GM12801 (cell line): ENCODE results near the gene TCFL5.

Source experiments
- TF ChIP-seq, protein P1 (sequence below): IDR thresholded peaks from one replicate; pipeline ENCODE4 v1.5.1; 2011; ENCODE audit warnings: control low read depth; ENCODE audit not compliant: insufficient read length; ENCODE audit errors: extremely low read depth

The TCFL5 gene

DNA sequence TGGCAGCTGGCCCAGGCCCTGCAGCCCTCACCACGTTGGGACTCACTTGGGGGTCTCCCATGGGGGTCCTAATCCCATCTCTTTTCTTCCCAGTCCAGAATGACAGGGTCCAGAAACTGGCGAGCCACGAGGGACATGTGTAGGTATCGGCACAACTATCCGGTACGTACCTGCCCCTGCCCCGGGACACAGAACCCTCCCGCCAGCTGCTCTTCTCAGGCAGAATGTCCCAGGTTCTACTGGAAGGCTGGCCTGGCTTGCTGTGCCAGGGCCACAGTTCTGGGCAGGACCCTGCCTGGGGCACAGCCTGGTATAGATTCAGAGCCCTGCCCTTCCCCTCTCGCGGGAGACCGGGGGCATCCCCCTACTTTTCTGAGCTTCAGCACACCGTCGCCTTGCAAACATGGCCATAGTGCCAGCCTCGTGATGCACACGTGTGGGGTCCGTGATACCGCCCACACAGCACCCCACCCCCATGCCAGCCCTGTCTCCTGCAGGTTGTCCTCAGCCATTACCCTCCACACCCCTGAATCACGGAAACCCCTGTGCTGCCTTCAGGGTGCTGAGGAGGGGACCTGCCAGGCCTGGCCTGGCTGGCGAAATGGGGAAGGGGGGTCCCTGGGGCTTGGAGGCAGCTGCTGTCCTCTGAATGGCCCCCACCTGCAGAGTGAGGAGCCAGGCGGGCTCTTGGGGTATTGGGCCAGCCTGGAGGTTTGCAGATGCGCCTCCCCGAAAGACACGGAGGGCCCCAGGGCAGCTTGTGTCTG is 54.0 kb downstream of the TCFL5 start:
- TF ChIP-seq, protein P1, sequence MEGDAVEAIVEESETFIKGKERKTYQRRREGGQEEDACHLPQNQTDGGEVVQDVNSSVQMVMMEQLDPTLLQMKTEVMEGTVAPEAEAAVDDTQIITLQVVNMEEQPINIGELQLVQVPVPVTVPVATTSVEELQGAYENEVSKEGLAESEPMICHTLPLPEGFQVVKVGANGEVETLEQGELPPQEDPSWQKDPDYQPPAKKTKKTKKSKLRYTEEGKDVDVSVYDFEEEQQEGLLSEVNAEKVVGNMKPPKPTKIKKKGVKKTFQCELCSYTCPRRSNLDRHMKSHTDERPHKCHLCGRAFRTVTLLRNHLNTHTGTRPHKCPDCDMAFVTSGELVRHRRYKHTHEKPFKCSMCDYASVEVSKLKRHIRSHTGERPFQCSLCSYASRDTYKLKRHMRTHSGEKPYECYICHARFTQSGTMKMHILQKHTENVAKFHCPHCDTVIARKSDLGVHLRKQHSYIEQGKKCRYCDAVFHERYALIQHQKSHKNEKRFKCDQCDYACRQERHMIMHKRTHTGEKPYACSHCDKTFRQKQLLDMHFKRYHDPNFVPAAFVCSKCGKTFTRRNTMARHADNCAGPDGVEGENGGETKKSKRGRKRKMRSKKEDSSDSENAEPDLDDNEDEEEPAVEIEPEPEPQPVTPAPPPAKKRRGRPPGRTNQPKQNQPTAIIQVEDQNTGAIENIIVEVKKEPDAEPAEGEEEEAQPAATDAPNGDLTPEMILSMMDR, result no peak

DNA sequence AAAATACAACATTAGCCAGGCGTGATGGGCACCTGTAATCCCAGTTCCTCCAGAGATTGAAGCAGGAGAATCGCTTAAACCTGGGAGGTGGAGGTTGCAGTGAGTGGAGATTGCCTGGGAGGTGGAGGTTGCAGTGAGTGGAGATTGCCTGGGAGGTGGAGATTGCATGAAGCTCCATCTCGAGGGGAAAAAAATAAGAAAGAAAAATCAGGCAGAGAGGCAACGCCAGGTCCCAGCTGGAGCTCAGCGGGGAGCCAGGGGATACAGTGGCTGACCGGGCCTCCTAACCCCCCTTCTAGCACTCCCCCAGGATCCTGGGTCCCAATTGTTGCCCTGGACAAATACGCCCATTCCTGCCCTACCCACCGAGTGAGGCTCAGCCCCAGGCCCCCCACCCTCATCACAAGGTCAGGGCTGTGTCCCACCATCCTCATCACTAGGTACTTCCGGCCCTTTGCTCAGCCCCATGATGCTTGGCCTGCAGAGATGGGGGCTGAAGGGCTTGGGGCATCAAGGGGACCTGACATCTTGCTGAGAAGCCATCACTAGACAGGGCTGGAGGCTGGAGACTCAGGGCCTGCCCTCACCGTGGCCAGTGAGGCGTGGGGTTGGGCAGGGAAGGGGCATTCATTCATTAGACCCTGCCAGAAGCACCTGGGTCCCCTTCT is 55.1 kb downstream of the TCFL5 start:
- TF ChIP-seq, protein P1, result no peak

DNA sequence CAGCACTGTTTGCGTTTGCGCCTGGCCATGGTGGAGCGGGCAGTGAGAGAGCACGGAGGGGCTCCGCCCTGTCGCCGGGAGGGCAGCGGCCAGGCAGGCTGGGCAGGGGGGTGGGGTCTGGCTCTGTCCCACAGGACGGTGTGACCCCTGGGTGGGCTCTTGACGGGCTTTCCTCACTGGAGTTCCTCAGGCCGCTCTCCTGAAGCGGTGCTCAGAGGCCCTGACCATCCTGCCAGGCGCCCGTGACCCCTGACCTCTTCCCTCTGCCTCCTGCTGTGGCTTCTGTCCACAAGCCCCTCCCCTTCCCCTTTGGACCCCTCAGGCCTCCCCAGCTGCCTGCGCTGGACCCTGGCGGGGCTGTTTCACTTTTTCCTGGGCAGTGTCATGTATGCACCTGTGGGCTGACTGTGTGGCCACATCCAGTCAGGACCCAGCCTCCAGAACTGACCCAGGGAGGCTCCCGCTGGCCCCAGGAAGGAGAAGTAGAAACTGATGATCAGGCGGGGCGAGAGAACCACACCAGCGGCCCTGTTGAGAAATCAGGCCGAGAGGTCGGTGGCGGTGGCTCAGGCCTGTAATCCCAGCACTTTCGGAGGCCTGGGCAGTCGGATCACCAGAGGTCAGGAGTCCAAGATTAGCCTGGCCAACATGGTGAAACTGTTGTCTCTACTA is 55.8 kb downstream of the TCFL5 start:
- TF ChIP-seq, protein P1, result no peak

DNA sequence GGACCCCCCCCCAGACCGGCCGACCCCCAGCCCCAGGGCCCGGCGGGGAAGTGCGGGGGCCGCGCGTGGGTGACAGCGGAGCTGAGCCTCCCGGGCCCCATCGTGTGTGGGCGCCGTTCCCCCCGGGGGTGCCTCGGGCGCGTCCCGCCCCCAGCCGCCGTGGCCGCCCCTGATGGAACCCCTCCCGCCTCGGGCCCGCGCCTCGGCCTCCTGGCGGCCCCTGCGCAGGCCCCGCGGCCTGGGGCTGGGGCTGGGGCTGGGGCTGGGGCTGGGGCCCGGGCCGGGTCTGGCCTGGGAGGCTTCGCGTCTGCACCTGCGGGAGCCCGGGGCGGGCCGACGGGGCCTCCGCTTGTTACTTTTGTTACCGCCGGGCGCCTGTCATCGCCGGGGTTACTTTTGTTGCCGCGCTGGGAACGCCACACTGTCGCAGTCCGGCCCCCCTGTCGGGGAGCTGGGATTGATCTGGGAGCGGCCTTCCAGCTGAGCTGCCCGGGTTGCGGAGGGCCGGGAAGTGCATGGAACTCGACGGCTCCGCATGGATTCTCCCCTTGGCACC is 56.4 kb downstream of the TCFL5 start:
- TF ChIP-seq, protein P1, result no peak

DNA sequence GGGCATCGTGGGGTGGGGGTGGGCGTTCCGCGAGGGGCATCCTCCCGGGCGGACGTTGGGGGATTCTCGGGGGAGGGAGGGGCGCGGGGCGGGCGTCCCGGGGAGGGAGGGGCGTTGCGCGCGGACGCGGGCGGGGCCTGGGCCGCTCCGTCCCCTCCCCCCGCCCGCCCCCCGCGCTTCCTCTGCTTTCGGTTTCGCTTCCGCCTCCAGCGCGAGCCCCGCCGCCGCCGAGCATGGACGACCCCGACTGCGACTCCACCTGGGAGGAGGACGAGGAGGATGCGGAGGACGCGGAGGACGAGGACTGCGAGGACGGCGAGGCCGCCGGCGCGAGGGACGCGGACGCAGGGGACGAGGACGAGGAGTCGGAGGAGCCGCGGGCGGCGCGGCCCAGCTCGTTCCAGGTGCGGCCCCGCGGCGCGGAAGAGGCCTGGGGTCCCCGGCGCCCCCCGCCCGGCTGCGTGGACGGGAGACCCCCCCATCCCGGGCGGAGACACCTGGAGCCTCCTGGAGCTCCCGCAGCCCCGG is 56.9 kb downstream of the TCFL5 start, which contains the start of gene OGFR:
Gene OGFR, plus strand, starts transcription at position 209 of the 528 bp plus-strand sequence. Its CDS starts 25 bp downstream, at position 234.
- TF ChIP-seq, protein P1, result no peak

DNA sequence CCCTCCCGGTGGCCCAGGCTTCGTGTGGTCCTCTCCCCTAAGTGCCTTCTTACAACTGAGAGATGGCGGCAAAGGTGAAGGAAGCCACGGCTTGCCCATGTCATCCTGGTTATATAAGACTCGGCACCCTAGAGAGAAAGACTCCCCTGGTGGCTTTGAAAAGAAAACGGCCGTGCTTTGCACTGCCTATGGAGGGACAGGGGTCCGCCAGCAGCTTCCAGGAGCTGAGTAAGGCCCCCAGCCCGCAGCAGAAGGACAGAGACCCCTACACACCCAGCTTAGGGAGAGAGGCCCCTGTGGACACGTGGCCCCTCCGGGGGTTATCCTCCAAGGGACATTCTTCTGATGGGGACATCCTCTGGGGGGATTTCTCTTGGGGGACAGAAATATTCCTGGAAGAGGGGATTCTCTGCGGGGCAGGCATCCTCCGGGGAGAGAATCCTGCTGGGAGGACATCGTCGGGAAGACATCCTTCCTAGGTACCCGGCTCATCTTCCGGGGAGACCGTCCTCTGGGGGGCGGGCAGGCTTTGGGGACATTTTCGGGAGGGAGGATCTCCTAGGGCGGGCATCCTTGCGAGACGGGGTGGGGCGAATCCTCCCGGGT is 57.5 kb downstream of the TCFL5 start:
- TF ChIP-seq, protein P1, result no peak
